Stimulated activated naive CD8-positive, alpha-beta T cell treated with anti-CD3 and anti-CD28 coated beads, Interleukin-15, Interleukin-2, amounts not matched to agents 100 U/mL and 50 U/mL, for 24 hours (primary cell): Measurements from ENCODE around the gene TBC1D2.

ENCODE experiments used
- ATAC-seq: fragments of 150-1000 bp; cut with Tn5 transposase; one replicate; pipeline ENCODE4 v1.10.0; 2021
- DNase-seq: peaks from one replicate; pipeline ENCODE4 v3.0.0; 2021

Gene TBC1D2

DNA sequence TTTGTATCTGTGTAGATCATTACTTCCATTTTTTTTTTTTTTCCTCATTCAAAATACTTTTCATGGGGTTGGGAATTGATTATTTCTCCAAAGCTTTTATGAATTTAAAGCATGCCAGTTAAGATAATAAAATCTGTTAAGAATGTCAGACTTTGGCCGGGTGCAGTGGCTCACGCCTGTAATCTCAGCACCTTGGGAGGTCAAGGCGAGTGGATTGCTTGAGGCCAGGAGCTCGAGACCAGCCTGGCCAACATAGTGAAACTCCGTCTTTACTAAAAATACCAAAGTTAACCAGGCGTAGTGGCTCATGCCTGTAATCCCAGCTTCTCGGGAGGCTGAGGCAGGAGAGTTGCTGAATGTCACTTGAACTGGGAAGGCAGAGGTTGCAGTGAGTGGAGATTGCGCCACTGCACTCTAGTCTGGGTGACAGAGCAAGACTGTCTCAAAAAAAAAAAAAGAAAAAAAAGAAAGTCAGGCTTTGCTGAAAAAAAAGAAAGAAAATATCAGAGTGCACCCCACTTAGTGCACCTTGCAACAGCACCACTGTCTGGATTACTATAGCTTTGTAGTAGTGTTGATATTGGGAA lies 18.5 kb downstream of the TBC1D2 start:
- no peak for ATAC-seq
- no peak for DNase-seq

DNA sequence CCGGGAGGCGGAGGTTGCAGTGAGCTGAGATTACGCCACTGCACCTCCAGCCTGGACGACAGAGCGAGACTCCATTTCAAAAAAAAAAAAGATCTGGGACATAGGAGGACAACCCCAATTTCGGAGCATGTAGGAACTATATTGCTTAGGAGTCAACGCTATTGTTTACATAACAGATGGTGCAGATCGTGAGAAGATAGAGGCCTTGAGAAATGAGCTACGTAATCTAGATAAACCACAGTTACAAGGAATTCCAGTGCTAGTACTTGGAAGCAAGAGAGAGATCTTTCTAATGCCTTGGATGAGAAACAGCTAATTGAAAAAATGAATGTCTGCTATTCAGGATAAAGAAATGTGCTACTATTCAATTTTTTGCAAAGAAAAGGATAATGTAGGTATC lies 20.3 kb downstream of the TBC1D2 start:
- DNase-seq, result no peak
- no peak for ATAC-seq

DNA sequence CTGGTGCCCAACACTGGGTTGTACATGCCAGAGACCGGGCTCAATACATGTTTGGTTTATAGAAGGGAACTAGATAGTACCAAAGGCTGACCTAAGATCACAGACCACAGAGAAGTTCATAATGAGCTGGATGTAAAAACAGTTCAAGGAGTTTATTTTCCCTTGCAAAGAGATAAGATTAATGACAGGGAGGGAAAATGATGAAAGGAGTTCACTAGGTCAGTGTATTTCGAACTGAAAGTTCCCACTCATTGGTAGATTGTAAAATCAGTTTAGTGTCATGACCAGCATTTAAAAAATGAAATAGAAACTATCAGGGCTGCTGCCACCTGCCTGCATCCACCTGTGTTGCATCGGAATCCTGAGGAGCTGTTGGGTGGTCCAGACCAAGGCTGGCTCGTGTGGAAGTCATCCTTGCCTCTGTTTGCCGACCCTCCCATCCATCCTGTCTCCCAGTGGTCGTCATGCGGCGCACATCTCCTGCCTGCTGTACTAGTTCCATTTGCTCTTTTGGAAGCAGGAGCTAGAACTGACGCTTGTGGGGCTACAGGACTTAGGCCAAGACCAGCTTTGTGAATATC lies 21.1 kb downstream of the TBC1D2 start:
- ATAC-seq (no peak), DNase-seq (no peak)

DNA sequence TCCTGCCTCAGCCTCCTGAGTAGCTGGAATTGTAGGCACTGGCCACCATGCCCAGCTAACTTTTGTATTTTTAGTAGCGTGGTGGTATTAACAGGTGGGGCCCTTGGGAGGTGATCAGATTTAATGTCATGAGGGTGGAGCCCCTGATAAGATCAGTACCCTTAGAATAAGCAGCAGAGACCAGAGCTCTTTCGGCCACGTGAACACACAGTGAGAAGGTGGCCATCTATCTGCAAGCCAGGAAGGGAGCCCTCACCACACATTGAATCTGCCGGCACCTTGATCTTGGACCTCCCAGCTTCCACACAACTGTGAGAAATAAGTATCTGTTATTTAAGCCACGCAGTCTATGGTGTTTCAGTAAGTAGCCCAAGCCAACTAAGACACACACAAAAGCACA lies 22.5 kb downstream of the TBC1D2 start:
- ATAC-seq (no peak), DNase-seq (no peak)

DNA sequence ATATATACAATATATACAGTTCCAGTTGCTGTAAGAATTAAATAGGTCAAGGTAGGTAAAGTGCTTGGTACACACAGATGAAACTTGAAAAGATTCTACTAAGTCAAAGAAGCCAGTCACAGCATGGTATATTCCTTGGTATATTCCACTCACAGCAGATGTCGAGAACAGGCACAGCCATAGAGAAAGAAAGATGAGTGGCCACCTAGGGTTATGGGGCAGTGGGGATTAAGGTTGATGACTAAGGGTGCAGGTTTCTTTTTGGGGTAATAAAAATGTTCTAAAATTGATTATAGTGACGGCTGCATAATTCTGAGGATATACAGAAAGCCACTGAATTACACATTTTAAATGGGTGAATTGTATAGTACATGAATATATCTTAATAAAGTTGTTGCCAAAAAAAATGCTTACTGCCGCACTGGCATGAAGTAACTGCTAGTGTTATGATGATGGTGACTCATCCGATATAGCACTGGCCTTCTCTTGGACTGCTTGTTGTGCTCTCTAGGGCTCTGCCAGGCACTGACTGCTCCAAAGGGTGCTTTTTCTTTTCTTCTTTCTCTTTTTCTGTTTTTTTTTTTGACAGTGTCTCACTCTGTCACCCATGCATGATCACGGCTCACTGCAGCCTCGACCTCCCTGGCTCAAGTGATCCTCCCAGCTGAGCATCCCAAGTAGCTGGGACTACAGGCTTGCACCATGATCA lies 23.5 kb downstream of the TBC1D2 start:
- ATAC-seq, result no peak
- no peak for DNase-seq

DNA sequence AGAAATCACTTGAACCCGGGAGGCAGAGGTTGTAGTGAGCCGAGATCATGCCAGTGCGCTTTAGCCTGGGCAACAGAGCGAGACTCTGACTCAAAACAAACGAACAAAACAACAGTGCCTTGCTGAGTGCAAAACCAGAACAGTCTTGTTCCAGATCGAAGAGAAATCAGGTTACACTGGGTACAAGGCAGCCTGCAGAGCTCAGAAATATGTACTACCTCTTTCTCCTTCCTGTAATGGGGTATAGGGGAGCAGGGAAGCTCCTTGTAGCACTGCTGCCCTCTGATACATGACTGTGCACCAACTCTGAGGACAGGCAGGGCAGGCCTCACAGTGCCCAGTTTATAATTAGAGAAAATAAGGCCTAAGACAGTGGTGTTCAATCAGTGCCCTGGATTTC lies 24.7 kb downstream of the TBC1D2 start:
- DNase-seq, result no peak
- ATAC-seq, result no peak

DNA sequence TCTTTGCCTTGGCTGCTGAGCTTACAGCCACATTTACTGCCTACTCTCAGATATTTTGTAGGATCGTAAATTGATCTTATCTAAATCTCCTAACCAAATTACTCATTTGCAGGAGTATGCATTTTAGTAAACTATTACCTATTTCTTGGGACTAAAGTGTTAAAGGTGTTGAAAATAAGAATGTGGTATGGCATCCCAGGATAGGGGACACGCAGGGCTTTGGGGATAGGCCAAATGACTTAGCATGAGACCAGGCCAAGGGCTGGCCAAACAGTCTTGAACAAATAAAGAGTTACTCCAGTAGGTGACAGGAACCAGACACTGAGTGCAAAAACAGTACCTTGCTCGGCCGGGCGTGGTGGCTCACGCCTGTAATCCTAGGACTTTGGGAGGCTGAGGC lies 25.1 kb downstream of the TBC1D2 start:
- DNase-seq (no peak), ATAC-seq (no peak)

DNA sequence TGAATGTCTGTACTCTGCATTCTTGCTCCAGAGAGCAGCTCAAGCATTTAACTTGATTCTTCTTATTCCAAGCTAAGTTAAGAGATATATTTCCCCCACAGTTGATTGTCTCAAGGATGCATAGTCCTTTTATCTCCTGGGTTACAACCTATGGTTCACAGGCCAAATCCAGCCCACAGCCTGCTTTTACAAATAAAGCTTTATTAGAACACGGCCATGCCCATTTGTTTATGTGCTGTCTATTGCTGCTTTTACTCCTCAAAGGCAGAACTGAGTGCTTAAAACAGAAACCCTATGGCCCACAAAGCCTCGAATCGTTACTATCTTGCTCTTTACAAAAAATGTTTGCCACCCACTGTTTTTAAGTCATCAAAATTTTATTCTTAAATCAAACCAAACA lies 25.8 kb downstream of the TBC1D2 start:
- DNase-seq (no peak), ATAC-seq (no peak)

DNA sequence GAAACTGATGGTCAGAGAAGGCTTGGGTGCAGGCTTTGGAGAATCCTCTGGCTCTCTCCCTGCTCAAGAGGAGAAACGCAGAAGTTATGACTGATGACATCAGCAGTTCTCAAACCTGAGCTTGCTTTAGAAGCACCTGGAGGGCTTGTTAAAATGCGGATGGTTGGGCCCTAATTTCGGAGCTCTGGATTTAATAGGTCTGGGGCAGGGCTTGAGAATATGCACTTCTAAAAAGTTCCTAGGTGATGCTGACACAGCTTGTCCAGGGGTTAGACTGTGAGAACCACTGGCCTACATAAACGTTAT lies 26.4 kb downstream of the TBC1D2 start:
- DNase-seq (no peak), ATAC-seq (no peak)

DNA sequence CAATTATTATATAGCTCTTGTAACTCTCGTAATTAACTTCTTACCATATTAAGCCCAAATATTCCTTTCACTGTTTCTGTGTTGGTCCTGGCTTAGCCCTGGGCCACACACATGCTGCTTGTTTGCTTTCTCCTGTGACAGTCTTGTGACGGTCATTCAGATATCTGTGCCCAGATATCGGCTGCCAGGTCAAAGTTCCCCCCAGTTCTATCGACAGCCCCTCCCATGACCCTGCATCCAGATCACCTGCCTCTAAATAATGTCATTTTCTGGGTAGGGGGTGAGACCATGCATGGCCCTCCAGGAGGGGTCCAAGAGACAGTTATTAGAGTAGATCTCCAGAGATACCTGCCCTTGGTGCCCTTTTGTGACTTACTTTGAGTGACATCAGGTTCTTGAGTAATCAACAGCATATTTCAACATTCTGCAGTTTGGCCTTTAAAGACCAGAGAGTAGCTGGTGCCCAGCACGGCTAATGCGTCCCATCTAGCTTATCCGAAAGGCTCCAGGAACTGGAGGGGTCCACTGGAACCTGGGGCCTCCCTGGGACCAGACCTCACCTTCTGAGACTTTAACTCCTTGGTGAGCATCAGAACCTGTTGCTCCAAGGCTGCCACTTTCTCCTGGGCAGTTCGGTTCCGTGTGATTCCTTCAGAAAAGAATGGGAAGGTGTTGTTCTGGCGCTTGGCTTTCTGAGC lies 26.9 kb downstream of the TBC1D2 start:
- DNase-seq, result no peak
- ATAC-seq, result no peak

DNA sequence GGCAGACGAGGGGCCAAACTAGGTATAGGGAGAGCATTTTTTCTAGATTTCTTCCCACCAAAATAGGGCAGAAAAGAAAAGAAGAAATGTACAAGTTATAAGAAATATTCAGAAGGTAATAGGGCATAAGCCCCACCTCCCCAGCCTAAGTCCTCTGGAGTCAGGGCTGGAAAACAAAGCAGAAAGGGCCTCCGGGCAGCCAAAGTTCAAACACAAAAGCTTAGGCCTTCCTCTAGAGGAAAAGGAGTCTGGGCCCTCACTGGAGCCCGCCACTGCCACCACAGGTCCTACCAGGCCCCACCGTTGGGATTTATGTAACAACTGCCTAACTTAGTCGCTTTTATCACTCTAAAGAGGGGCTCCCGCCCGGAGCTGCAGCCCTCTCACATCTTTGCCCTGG lies 27.6 kb downstream of the TBC1D2 start:
- ATAC-seq, result no peak
- no peak for DNase-seq

DNA sequence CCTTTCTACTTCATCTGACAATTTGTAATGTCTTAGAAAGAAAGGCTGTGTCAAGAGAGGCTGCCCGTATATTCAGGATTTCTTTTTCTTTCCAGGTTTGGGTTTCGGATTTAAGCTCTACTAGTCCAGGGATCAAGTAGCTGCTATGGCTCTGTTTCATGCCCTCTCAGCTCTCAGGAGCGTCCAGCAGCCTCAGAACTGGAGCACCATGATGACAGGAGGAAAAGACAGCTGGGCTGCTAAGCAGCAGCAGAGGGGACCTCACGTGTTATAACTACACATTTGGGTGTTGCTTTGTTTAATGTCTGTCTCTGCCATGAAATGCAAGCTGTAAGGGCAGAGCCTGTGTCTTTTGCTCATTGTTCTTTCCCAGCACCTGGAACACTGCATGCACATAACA lies 28.5 kb downstream of the TBC1D2 start:
- DNase-seq (no peak), ATAC-seq (no peak)

DNA sequence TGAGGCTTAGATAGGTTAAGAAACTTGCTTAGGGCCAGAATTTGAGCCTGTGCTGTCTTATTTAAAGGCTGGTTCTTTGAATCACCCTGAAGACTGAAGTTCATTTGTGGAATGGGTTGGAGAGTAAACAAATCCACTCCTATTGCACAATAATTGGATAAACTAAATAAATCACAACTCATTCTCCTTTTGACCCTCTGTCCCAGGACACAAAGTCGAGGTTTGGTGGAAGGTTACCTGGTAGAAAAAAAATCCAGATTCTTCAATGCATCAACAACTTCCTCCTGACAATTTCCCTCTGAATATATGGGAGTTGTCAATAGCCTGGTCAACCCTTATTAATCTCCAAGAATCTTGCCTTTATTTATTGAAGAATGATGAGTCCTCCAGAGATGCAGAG lies 28.9 kb downstream of the TBC1D2 start:
- DNase-seq (no peak), ATAC-seq (no peak)

DNA sequence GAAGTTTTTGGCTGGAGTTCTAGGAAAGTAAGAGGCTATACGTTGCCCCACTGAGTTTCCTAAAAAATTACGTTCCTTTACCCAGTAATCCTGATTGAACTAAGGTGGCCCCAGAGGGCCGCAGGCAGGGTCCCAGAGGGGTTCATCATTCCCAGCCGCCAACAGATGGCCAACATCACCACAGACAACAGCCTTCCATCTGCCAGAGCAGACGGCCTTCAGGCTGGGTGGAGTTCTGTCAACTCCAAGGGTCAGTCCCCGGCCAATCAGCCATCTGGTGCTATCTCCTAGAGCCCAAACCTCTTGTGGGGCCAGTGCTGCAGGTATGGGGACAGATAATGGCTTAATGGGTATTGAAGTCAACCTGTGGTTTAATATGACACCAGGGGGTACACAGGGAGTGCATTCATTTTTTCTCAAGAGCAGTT lies 30.4 kb downstream of the TBC1D2 start:
- no peak for ATAC-seq

DNA sequence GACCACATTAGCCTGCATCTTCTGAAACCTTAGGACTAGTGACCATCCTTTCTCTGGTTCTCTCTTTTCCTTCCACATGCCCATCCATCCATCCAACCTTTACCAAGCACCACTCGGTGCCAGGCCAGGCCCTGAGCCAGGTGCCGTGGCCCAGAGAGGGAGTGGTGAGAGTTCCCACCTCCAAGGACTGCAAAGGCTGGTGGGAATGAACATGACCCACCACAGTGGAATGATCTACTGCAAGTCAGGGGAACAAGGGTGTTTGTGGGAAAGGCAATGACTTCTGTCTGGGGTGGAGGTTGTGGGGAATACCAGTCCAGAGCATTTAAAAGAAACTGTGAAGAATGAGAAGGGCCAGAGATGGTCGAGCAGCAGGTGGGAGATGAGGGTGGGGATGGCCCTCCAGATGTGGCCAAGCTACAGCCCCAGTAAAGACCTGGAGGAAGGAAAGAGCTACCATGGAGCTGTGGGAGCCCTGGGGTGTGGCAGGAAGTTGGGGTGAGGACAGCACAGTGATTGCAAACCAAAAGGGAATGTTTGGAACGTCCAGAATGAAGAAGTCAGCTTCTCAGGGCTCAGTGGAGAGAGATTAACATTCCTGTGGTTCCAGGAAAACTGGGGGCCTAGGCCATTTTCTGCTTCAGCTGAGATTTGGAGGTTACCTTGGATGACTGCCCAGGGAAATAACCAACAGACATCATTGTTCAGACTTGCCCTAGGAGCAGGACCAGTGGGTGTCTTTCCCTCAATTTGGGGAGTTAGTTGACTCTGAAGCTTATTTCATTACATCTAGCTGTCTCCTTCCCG lies 32.4 kb downstream of the TBC1D2 start:
- ATAC-seq, result no peak
- no peak for DNase-seq

More for the DNA sequence above, 30.4 kb downstream of the TBC1D2 start:
- no peak for DNase-seq

DNA sequence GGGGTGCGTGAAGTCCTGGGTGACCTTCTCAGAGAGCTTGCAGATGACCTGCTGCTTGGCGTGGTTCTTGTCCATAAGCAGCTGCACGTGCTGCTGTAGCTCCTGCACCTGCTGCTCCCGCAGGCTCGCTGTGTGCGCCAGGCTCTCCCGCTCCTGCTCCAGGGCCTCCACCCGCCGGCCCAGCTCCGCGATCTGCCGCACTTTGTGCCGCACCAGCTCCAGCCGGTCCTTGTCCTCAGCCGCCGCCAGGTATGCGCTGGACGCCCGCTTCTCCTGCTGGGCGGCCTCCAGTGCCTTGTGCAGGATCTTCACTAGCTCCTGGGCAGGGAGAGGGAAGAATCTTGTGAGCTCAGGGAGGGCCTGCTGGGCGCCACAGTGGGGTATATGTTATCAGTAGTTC lies 34.5 kb downstream of the TBC1D2 start:
- DNase-seq (no peak), ATAC-seq (no peak)

DNA sequence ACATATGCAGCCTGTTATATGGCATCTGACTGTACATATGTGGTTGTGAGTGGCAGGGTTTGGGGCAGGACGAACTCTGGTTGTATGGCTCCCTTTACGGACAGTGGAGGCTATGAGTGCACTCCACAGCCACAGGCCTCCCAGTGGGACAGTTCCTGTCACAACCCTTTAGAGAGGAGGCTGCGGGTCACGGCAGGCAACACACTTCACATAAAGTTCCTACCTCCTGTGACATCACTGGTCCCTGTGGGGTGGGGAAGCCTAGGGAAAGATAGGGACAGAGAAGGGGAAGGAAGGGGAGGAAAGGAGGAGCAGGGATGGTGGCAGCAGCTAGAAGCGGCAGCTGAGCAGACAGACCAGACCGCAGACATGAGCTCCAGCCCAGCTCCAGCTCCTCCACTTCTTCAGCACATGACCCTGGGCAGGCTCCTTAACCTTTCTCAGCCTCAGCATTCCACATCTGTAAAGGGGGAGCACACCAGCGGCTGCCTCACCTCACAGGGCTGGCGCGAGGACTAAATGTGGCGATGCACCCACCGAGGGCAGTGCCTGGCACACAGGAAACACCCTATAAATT lies 35.6 kb downstream of the TBC1D2 start:
- DNase-seq, result no peak
- ATAC-seq, result no peak

DNA sequence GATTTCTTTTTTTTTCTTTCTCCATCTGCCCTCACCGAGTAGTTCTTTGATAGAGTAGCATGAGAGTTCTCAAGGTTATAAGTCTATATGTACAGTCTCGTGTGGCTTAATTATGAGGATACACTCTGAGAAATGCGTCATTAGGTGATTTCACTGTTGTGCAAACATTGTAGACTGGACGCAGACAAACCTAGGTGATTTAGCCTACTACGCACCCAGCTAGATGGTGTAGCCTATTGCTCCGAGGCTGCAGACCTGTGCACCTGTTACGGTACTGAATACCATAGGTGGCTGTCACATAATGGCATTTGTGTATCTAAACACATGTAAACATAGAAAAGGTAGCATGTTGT lies 36.1 kb downstream of the TBC1D2 start:
- ATAC-seq (no peak), DNase-seq (no peak)

DNA sequence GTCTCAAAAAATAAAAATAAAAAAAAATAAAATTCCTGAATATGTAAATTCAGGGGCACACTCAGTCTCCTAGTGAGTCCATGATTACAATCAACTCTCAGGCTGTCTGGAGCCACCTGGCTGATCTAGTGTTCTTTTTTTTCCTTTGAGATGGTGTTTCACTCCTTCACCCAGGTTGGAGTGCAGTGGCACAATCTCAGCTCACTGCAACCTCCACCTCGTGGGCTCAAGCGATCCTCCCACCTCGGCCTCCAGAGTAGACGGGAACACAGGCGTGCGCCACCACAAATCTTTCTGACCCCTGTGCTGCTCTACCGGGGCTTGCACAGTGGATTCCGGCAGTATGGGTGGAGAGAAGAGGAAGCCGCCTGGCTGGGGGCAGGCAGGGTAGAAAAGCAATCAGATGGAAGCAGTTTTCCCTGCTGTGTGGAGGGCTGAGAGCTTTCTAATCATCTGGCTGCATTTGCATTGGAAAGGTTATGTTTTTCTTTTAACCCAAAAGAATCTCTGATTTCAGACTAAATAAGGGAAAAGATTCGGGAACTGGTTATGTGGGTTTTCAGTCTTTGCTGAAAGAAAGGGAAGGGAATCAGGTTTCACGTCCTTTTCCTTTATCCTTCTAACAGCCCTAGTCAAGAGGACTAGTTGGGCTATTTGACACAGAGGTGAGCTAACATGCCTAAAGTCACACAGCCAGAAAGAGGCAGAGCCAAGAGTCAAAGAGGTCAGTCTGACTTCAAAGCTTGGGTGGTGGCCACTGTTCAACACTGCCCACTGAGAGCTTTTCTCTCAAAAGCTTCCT lies 36.7 kb downstream of the TBC1D2 start:
- DNase-seq (no peak), ATAC-seq (no peak)

DNA sequence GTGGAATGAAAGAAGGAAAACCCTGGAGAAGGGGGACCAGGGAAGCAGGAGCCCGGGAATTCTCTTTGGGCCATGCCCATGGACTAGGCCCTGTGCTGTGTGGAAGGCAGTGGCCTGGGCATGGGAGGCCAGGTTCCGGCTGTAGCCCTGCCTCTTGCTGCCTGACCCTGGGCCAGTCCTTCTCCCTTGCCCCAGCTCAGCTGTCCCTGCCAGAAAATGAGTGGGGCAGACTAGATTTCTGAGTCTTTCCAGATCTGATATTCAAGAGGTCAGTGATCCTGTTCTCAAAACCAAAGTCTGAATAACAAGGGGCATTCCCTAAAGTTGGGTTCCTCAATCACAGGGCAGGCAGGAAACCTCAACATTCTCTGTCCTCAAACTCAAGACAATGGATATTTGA lies 38.2 kb downstream of the TBC1D2 start:
- no peak for ATAC-seq
- DNase-seq, result no peak

DNA sequence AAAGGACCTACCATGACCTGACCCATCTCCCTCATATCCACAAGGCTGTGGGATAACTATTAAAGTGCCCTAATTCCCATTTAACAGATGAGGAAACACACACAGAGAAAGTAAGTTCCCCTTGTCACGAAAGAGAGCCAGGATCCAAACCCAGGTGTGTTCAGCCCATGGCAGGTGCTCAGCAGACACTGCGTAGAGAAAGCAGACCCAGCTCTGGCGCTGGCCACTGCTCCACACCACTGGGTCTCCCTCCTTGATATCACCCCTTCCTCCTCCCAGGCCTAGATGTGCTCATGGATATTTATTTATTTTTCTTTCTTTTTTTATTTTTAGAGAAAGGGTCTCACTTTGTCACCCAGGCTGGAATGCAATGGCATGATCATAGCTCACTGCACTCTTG lies 39.1 kb downstream of the TBC1D2 start:
- DNase-seq, result no peak
- ATAC-seq, result no peak

DNA sequence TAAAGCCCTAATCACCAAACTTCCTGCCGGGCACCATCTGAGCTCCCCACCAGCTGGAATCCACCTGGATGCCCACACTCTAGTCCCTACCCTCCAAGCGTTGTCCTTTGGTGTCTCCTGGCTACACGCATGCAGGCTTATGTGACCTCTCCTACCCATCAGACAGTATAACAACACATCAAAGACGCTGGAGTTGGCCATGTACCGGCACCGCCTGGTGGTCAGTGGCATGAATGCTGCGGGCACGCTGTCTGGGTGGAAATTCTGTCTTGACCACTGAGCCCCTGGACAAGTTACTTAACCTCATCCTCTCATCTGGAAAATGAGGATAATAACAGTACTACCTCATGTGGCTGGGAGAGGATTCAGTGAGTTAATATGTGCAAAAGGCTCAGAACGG lies 39.6 kb downstream of the TBC1D2 start:
- DNase-seq (no peak), ATAC-seq (no peak)
